NCI-H1417 treated with DMSO at 0.1 percent for 48 hours (cell line): ENCODE data around the gene SAMD8.
"Not testable (repeated sequence)": the region's sequence is repeated elsewhere in the genome, so short reads cannot be mapped to it uniquely, and the experiment has no call there.

Experiments used
- DNase-seq: peaks from one replicate; lab custom pipeline; 2025; lab: John Stamatoyannopoulos, UW

SAMD8 gene

GRCh38 chr10:75140246-75140645 is 28.8 kb downstream of the SAMD8 start:
- no peak for DNase-seq

GRCh38 chr10:75143353-75143752 is 31.9 kb downstream of the SAMD8 start:
- no peak for DNase-seq

- no peak for DNase-seq
Observed at GRCh38 chr10:75145590-75145989, 34.1 kb downstream of the SAMD8 start.

GRCh38 chr10:75146780-75147179 is 35.3 kb downstream of the SAMD8 start:
- no peak for DNase-seq

- DNase-seq, result no peak
Observed at GRCh38 chr10:75150656-75151055, 39.2 kb downstream of the SAMD8 start.

GRCh38 chr10:75159519-75159918 is 48.1 kb downstream of the SAMD8 start:
- no peak for DNase-seq

GRCh38 chr10:75165684-75166622 is 54.5 kb downstream of the SAMD8 start:
- no peak for DNase-seq

GRCh38 chr10:75166623-75166972 is 55.1 kb downstream of the SAMD8 start:
- no peak for DNase-seq

GRCh38 chr10:75168275-75168674 is 56.8 kb downstream of the SAMD8 start:
- no peak for DNase-seq

GRCh38 chr10:75170215-75170614 is 58.8 kb downstream of the SAMD8 start:
- no peak for DNase-seq

- DNase-seq, result no peak
Observed at GRCh38 chr10:75175046-75175445, 63.6 kb downstream of the SAMD8 start.

GRCh38 chr10:75176046-75176445 is 64.6 kb downstream of the SAMD8 start:
- no peak for DNase-seq

- DNase-seq, result no peak
Observed at GRCh38 chr10:75176736-75177135, 65.3 kb downstream of the SAMD8 start.

- DNase-seq, result no peak
Observed at GRCh38 chr10:75179657-75180177, 68.3 kb downstream of the SAMD8 start.

- no peak for DNase-seq
Observed at GRCh38 chr10:75180592-75180991, 69.1 kb downstream of the SAMD8 start.

GRCh38 chr10:75181073-75181472 is 69.6 kb downstream of the SAMD8 start:
- no peak for DNase-seq

GRCh38 chr10:75186310-75186709 is 74.9 kb downstream of the SAMD8 start:
- DNase-seq, result no peak

GRCh38 chr10:75187961-75188426 is 76.5 kb downstream of the SAMD8 start:
- no peak for DNase-seq

- not testable (repeated sequence) for DNase-seq
Observed at GRCh38 chr10:75188522-75188921, 77.1 kb downstream of the SAMD8 start.

GRCh38 chr10:75189266-75190096 is 78.0 kb downstream of the SAMD8 start:
- DNase-seq, result no peak

- DNase-seq, result no peak
Observed at GRCh38 chr10:75191821-75192568, 80.5 kb downstream of the SAMD8 start.

- DNase-seq, result not testable (repeated sequence)
Observed at GRCh38 chr10:75194625-75195024, 83.2 kb downstream of the SAMD8 start.
